Measurements from ENCODE around the gene UBE2J2.
A peak's percentile ranks its signal among the peaks of the same experiment; 100 is the strongest.

UBE2J2 gene

GRCh38 chr1:1295154-1295923, 21.7 kb upstream of the UBE2J2 start:
- no peak for DNase-seq

DNA sequence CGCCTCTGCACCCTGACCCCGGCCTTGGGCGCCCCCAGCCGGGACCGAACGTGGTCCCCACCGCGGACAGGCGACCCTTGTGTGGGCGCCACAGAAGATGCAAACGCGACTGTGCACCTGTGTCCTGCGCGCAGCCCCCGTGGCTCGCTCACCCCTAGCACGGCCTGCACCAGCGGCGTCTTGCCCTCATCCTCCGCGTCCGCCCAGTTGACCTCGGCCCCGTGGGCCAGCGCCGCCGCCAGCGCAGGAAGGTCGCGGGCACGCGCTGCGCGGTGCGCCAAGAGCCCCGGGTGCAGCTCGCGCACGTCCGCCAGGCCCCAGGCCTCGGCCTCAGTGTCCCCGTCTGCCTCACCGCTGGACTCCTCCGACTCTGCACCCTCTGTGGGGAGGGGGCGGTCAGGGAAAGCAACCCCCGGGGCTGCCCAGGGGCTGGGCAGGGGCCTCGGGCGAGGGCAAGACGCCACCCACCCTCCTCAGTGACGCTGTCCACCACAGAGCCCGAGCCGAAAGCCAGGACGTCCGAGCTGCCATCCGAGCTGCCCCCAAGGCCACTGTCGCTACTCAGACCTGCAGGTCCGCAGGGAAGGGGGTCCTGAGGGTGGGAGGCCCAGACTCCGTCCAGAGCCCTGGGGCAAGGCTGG, 20.7 kb upstream of the UBE2J2 start:
- no peak for DNase-seq

- DNase-seq: no peak
Observed at GRCh38 chr1:1293263-1294249, 19.9 kb upstream of the UBE2J2 start.

DNA sequence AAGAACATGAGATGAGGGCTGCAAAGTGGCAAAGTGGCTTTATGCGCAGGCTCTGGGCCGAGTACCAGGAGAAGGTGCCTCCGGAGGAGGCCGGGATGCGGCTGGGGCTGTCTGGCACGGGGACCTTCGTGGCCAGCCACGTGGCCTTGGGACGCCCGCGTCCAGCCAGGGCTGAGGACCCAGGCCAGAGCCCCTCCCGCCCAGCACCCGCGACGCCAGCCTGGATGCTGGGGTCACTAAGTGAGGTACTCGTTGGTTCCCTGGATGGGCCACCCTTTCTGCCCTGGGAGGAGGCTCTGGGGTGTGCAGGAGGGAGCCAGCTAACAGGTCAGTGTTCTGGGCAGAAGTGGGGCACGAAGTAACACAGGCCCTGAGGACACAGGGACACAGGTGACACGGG, 19.2 kb upstream of the UBE2J2 start:
- no peak for DNase-seq

DNA sequence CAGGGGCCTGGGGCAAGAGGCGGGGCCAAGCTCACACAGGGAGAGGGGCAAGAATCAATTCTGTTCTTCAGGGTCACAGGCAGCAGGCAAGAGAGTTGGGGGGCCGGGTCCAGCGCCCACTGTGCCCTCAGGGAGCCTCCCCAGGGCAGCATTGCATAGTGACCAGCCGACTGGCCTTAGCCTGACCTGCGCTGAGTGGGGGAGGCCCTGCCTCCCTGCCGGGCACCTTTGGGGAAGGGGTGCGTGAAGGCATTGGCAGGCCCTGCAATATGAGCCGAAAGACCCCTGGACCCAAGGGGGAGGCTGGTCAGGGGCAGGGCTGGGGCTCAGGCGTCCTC, 18.8 kb upstream of the UBE2J2 start:
- no peak for DNase-seq

DNA sequence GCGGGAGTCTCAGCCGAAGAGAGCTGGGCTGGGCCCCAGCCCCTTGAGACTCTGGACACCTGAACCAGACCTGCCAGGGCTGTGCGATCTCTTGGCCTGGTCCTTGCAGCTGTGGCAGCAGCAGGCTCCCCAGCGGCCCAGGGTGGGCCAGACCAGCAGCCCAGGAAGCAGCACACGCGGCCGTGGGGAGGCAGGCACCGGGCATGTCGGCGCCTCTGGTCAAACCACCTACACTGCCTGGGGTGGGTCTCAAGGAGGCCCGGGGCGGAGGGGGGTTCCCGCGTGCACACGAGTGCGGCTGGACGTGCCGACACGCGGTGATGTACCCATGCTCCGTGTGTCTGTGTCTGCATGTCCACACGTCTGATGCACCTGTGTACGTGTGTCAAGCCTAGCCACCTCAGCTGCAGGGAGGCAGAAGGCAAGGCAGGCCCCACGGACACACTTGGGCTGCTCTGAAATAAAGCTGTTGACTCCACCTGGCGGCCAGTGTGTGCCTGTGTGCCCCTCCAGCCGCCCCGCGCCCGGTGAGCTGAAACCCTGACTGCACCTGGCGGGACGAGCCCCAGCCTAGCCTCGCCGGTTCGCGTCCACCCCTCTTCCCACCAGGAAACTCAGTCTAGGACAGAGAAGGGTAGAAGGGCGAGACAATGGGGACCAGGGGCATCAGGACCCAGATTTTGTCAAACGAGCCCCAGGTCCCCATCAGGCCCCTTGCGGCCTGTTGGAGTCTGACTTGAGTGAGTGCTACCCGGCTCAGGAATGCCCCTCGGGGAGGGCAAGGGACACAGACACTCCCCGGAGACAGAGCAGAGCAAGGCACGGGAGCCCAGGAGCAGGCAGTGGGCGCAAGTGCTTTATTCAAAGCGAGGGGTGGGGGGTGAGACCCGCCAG, 18.1 kb upstream of the UBE2J2 start:
- DNase-seq: peak; percentile 80

DNA sequence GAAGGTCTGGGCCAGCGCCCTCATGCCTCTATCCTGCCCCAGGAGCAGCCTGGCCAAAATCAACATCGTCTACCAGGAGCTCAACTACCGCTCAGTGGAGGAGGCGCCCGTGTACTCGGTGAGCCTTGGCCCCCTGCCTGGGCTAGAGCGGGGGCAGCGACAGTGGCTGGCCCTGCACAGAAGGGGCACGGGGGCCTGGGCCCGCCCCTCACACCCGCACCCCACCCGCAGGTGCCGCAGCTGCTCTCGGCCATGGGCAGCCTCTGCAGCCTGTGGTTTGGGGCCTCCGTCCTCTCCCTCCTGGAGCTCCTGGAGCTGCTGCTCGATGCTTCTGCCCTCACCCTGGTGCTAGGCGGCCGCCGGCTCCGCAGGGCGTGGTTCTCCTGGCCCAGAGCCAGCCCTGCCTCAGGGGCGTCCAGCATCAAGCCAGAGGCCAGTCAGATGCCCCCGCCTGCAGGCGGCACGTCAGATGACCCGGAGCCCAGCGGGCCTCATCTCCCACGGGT, 17.4 kb upstream of the UBE2J2 start:
- no peak for DNase-seq

DNA sequence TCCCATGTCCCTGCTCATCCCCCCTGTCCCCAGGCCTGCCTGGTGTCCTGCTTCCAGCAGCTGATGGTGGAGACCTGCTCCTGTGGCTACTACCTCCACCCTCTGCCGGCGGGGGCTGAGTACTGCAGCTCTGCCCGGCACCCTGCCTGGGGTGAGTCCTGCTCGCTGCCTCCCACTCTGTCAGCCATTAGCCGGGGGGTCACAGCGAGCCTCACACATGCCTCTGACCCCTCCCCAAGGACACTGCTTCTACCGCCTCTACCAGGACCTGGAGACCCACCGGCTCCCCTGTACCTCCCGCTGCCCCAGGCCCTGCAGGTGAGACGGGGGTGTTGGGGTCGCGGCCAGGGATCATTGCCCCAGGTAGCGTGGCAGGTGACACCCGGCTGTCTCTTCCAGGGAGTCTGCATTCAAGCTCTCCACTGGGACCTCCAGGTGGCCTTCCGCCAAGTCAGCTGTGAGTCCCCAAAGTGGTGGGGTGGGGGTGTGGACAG, 16.6 kb upstream of the UBE2J2 start:
- DNase-seq: peak; percentile 70

DNA sequence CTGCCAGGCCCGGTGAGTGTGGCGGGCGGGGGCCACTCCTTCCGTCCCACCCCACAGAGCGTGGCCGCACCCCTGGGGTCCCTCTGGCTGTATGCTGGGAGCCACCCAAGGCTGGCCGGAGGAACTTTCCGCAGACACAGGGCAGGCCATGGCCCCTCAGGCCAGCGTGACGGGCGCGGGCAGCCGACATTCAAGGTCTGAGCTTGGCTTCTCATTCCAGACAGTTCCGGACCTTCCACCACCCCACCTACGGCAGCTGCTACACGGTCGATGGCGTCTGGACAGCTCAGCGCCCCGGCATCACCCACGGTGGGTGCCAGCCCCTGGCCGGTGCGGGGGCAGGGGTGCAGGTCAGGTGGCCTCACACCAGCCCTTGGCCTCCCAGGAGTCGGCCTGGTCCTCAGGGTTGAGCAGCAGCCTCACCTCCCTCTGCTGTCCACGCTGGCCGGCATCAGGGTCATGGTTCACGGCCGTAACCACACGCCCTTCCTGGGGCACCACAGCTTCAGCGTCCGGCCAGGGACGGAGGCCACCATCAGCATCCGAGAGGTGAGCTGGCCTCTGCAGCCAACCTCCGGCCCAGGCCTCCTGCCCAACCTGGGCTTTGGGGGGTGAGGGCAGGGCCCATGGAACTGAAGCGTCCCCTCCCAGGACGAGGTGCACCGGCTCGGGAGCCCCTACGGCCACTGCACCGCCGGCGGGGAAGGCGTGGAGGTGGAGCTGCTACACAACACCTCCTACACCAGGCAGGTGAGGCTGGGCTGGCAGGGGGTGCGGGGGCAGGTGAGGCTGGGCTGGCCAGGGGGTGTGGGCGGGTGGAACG, 13.8 kb upstream of the UBE2J2 start:
- no peak for DNase-seq

DNA sequence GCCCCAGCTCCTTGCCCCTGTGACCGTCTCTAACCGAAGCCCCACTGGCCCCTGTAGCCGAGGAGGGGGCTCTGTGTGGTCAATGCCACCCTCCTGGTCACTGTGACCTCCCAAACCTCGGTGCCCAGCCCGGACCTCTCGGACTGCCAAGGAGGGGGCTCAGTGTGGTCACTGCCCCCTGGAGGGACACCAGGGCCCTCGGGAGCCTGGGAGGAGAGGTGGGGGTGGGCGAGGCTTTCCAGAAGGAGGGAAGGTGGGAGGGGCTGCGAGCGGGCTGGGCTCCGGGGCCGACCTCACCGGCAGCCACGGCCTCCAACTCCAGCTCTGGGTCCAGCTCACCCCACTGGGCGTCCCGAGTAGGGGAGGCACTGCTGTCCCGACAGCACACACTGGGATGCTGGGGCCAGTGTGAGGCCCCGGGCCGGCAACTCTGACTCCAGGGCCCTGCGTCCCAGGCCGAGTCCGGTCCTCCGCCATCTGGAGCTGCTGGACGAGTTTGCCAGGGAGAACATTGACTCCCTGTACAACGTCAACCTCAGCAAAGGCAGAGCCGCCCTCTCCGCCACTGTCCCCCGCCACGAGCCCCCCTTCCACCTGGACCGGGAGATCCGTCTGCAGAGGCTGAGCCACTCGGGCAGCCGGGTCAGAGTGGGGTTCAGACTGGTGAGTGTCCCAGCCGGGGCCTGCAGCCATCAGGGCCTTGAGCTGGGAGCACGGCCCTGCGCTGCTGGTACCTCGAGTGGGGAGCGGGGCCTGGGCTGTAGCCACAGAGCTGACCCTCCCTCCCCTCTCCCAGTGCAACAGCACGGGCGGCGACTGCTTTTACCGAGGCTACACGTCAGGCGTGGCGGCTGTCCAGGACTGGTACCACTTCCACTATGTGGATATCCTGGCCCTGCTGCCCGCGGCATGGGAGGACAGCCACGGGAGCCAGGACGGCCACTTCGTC, 12.9 kb upstream of the UBE2J2 start:
- DNase-seq: no peak

DNA sequence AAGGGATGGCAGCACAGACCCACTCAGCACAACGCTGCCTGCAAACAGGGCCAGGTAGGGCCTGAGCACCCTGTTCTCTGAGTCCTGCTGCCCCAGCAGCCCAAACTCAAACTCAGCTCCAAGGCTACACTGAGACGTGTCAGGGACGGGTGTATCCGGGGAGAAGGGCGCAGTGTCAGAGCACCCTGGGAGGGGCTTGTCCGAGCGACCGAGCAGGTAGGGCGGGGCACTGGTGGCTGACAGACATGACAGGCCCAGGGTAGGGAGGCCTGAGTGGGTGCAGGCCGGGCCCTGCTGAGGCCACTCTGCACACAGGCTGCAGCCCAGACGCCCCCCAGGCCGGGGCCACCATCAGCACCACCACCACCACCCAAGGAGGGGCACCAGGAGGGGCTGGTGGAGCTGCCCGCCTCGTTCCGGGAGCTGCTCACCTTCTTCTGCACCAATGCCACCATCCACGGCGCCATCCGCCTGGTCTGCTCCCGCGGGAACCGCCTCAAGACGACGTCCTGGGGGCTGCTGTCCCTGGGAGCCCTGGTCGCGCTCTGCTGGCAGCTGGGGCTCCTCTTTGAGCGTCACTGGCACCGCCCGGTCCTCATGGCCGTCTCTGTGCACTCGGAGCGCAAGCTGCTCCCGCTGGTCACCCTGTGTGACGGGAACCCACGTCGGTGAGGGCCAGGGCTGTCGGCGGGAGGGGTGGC, 12.1 kb upstream of the UBE2J2 start:
- no peak for DNase-seq

DNA sequence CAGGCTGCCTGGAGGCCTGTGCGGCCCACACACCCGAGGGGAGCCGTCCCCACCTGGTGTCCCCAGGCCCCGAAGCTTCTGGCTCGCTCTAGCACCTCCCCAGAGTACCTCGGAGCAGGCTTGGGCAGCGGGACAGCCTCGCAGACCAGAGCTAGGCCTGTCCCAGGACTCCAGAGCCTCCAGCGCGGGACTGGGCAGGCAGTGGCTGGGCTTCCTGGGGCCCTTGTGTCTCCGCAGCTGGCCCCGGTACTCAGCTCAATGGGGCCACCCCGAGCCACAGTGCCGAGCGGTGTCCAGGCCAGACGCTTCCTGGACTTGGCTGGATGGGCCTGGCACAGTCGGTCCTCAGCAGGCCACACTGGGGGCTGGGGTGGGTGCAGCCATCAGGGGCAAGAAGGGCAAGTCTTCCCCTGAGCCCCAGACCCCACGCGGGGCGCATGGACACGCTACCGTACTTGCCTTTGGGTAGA, 11.5 kb upstream of the UBE2J2 start:
- no peak for DNase-seq

GRCh38 chr1:1284221-1285101, 10.8 kb upstream of the UBE2J2 start:
- DNase-seq: no peak

DNA sequence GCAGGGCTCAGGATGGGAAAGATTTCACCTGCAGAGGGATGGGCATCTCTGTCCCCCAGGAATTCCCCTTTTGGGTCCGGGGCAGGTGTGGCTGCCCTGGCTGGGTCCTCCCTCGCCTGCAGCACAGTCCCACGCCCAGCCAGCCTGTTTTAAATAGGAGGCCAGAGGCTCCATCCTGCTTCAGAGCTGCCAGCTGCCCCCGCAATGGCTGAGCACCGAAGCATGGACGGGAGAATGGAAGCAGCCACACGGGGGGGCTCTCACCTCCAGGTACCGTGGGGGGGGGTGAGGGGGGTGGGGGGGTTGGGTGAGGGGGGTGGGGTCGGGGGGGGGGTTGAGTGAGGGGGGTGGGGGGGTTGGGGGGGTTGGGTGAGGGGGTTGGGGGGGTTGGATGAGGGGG, 10.2 kb upstream of the UBE2J2 start:
- DNase-seq: no peak

DNA sequence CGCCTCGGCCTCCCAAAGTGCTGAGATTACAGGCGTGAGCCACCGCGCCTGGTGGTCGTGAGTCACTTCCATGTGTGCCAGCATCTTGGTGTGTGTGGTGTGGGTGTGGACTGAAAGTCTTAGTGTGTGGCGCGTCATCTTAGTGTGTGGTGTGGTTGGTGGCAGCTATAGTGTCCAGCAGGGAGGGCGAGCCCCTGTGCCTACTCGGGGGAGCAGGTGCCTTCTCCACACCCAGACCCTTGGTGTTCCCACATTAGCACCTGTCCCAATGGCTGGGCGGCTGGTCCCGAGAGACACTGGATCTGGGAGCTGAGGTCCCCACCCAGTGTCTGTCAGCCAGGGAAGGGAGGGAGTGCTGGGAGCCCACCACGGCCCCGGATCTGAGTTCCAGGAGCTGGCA, 9.3 kb upstream of the UBE2J2 start:
- DNase-seq: no peak

- DNase-seq: no peak
Observed at GRCh38 chr1:1281533-1282321, 8.1 kb upstream of the UBE2J2 start.

DNA sequence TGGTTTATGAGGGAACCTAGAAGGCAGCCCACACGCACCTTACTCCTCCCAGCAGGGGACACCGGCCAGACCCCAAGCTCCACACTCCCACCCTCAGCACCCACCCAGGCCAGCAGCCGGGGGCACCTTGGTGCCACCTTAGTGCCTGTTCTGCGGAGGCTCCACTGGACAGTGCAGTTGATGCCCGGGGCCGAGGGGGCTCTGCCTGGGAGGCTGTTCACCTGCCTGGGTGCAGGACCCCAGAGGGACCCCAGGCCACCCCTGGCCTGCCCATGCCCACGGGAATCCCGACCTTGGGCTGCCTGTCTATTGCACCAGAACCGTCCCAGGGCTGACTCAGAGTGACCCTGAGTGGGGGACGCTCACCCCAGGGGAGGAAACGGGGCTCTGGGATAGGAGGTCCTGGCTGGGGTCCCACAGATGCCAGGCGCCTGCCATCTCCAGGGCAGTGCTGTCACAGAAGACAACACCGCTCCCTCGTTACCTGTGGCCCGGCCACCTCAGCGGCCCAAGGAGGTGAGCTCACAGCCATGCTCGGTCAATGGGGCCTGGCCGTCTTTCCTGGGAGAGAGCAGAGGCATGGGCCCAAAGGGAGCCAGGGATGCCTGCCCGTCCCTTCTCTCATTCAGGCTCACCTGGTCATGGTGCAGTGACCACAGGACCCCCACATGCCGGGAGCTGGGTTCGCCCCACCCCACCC, 7.3 kb upstream of the UBE2J2 start:
- DNase-seq: no peak

Measured in CD4-positive, alpha-beta T cell treated with Interleukin-17A for 4 hours (primary cell).